ENCODE results near the gene GASK1A. TPM values are rescaled to one million over a fixed set of nuclear protein-coding genes. Genes with fewer than 3 reads are reported as not detected.

Gene GASK1A
- total and polyA plus RNA-seq, 2 donors (not counting 3 experiments of a cell fraction or from before 2014, with no cell fraction given): 0.04 TPM; not detected in 1

DNA sequence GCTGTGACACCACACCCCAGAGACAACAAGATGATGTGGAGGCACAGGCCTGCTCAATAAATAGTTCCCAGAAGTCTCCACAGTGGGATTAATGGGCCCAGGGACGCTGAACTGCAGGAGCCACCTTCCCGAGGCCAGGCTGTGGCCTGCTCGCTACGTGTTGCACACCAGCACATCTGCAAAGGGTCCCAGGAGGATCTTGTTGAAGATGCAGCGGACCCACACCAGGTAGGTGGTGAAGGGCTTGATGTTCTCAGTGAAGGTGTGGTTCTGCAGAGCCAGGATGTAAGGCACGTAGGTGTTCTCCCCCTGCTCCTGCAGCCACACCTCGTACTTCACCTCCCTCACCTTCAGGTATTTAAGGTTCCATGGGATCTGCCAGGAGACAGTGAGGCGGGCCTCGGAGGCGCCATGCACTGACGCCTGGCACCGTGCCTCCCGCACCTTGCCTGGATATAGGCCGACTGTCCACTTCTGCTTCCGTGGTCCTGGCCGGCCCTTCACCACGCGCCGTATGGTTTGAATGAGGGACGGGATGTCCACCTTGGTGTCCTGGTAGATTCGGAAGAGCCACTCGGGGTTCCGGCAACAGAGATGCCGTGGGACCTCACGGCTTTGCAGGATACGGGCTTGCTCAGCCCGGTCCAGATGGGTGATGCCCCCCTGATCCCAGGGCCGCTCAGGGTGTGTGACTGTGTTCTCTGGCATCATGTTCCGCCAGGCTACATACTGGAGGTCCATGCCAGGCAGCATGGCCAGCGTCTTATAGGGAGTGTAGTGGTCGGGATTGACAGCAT lies 100.6 kb downstream of the GASK1A start:
- ChIA-PET POLR2A (no interaction called here), CTCF (interaction anchor here (1.5 kb wide), 1 partner anchor 8 kb away, joined by 6 read pairs; no protein-coding TSS in a partner anchor)
- DNase-seq (ENCODE audit: low read depth, low spot score): no peak
- Histone ChIP-seq H3K36me3 (ENCODE audit: control insufficient read depth in 2 of 2, extremely low read depth in 1 of 2, insufficient read depth in 2 of 2, low read length in 2 of 2) (peaks cover 0 to 2% of the 10 kb centered on the region in 2 experiments), H3K79me2 (ENCODE audit: control insufficient read depth, insufficient read depth, low read length) (no peaks in the 10 kb centered on the region), H3K9me1 (replicated peaks; ENCODE audit: control insufficient read depth, extremely low read depth, insufficient read depth, low read length) (no peaks in the 10 kb centered on the region), H3K9me3 (replicated peaks; ENCODE audit: control insufficient read depth, insufficient read depth, low read length) (no peaks in the 10 kb centered on the region), H4K20me1 (replicated peaks; ENCODE audit: control insufficient read depth, extremely low read depth, insufficient read depth, low read length) (no peaks in the 10 kb centered on the region), H3K4me2 (ENCODE audit: insufficient read depth, low read length) (no peak overlapping the region), H2AFZ (ENCODE audit: low read depth, low read length) (no peak overlapping the region), H3K27ac (ENCODE audit: insufficient read depth, low read depth, low read length) (no peak overlapping the region), H3K9ac (replicated peaks; ENCODE audit: extremely low read depth, insufficient read depth, low read length) (no peak overlapping the region), H3K4me1 (ENCODE audit: control insufficient read depth, extremely low read depth, insufficient read depth, low read length) (no peaks in the 10 kb centered on the region), H3K4me3 (replicated peaks in 1 of 3; ENCODE audit: insufficient read depth in 1 of 3, low read depth in 1 of 3, low read length in 3 of 3) (no peak overlapping the region), H3K27me3 (ENCODE audit: control insufficient read depth in 2 of 2, insufficient read depth in 2 of 2, low read length in 2 of 2) (no peaks in the 10 kb centered on the region)
- dilution Hi-C loops (cut with MboI; ENCODE audit: extremely low pct_ligation_motif_present, low sequenced_read_pairs) (no loop called here), intact Hi-C loops (cut with micrococcal nuclease) (no loop called here)
- no TSS peak for BruUV-seq (replicated peaks)
- no peak for FAIRE-seq
- TF ChIP-seq, protein P1, sequence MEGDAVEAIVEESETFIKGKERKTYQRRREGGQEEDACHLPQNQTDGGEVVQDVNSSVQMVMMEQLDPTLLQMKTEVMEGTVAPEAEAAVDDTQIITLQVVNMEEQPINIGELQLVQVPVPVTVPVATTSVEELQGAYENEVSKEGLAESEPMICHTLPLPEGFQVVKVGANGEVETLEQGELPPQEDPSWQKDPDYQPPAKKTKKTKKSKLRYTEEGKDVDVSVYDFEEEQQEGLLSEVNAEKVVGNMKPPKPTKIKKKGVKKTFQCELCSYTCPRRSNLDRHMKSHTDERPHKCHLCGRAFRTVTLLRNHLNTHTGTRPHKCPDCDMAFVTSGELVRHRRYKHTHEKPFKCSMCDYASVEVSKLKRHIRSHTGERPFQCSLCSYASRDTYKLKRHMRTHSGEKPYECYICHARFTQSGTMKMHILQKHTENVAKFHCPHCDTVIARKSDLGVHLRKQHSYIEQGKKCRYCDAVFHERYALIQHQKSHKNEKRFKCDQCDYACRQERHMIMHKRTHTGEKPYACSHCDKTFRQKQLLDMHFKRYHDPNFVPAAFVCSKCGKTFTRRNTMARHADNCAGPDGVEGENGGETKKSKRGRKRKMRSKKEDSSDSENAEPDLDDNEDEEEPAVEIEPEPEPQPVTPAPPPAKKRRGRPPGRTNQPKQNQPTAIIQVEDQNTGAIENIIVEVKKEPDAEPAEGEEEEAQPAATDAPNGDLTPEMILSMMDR (IDR thresholded peaks at IDR 0.05; ENCODE audit: extremely low read depth in 1 of 2, insufficient read depth in 1 of 2, low read depth in 1 of 2, low read length in 2 of 2): no peak
- TF ChIP-seq JUN (IDR thresholded peaks at IDR 0.05; ENCODE audit: borderline replicate concordance, insufficient read depth, insufficient read length, low read depth): no peak
- TF ChIP-seq, protein P2, sequence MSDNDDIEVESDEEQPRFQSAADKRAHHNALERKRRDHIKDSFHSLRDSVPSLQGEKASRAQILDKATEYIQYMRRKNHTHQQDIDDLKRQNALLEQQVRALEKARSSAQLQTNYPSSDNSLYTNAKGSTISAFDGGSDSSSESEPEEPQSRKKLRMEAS (IDR thresholded peaks at IDR 0.05; ENCODE audit: insufficient read depth, insufficient read length): no peak
- TF ChIP-seq POLR2A (IDR thresholded peaks at IDR 0.05; ENCODE audit: low read depth, low read length): no peak
- TF ChIP-seq FOS (IDR thresholded peaks at IDR 0.05; ENCODE audit: borderline replicate concordance, insufficient read depth, low read length): no peak
- no peak for TF ChIP-seq EZH2 (IDR thresholded peaks at IDR 0.05; ENCODE audit: borderline replicate concordance, low read depth, low read length, severe bottlenecking)
- TF ChIP-seq GATA2 (IDR thresholded peaks at IDR 0.05; ENCODE audit: insufficient read depth, insufficient read length, low read depth, low read length): no peak
- TF ChIP-seq POLR2AphosphoS5 (IDR thresholded peaks at IDR 0.05; ENCODE audit: insufficient read depth, low read depth, low read length): no peak
- TF ChIP-seq MYC (IDR thresholded peaks at IDR 0.05; ENCODE audit: low read depth, low read length): no peak

All from endothelial cell of umbilical vein (primary cell).